Panc1 (cell line): ENCODE results near the gene S1PR2.

Source experiments
- POLR2AphosphoS5 ChIP-seq: IDR thresholded peaks from 2 replicates; pipeline ENCODE4 v1.6.1; 2012; ENCODE audit warnings: mild to moderate bottlenecking, low read depth, low read length, moderate library complexity
- TF ChIP-seq, protein P1 (sequence below): fragments of 450-650 bp; IDR thresholded peaks from 2 replicates; pipeline ENCODE4 v1.5.1; 2017; ENCODE audit warnings: mild to moderate bottlenecking
- TF ChIP-seq, protein P2 (sequence below), 2 experiments: IDR thresholded peaks; 2 replicates each; pipeline ENCODE4 v1.6.1; 2011 to 2012; ENCODE audit warnings: low read depth in 2 of 2, control low read depth in 1 of 2, low read length in 1 of 2, mild to moderate bottlenecking in 1 of 2, moderate library complexity in 1 of 2; ENCODE audit not compliant: insufficient read depth in 1 of 2

DNA sequence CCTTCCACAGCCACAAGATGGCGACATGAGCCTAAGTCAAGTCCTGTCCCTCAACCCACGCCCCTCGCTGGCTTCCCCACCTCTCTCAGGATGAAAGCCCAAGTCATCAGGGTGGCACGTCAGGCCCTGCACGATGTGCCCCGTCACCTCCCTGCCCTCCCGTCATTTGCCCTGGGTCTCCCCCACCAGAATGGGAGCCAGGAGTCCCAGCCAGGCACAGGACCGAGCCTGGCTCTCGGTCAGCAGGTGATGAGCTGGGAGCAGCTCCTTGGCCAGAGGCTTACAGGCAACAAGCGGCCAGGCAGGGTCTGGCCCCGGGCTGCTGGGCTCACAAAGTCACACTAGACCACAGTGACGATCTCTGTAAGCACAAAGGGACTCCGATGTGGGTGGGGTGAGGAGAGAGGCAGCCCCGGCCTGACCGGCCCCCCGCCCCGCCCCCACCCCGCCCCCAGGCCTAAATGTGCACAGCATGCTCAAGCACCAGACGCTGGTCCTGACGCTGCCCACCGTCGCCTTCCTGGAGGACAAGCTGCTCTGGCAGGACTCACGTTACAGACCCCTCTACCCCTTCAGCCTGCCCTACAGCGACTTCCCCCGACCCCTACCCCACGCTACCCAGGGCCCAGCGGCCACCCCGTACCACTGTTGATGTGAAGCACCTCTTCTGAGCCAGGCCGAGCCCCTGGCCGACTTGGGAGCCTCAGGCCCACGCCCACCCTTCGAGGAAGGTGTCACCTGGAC, 28.2 kb upstream of the S1PR2 start:
- no peak for TF ChIP-seq POLR2AphosphoS5
- TF ChIP-seq, protein P1, sequence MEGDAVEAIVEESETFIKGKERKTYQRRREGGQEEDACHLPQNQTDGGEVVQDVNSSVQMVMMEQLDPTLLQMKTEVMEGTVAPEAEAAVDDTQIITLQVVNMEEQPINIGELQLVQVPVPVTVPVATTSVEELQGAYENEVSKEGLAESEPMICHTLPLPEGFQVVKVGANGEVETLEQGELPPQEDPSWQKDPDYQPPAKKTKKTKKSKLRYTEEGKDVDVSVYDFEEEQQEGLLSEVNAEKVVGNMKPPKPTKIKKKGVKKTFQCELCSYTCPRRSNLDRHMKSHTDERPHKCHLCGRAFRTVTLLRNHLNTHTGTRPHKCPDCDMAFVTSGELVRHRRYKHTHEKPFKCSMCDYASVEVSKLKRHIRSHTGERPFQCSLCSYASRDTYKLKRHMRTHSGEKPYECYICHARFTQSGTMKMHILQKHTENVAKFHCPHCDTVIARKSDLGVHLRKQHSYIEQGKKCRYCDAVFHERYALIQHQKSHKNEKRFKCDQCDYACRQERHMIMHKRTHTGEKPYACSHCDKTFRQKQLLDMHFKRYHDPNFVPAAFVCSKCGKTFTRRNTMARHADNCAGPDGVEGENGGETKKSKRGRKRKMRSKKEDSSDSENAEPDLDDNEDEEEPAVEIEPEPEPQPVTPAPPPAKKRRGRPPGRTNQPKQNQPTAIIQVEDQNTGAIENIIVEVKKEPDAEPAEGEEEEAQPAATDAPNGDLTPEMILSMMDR, result peak; percentile 81; the same call in 1 of the 2 replicates
- TF ChIP-seq, protein P2, sequence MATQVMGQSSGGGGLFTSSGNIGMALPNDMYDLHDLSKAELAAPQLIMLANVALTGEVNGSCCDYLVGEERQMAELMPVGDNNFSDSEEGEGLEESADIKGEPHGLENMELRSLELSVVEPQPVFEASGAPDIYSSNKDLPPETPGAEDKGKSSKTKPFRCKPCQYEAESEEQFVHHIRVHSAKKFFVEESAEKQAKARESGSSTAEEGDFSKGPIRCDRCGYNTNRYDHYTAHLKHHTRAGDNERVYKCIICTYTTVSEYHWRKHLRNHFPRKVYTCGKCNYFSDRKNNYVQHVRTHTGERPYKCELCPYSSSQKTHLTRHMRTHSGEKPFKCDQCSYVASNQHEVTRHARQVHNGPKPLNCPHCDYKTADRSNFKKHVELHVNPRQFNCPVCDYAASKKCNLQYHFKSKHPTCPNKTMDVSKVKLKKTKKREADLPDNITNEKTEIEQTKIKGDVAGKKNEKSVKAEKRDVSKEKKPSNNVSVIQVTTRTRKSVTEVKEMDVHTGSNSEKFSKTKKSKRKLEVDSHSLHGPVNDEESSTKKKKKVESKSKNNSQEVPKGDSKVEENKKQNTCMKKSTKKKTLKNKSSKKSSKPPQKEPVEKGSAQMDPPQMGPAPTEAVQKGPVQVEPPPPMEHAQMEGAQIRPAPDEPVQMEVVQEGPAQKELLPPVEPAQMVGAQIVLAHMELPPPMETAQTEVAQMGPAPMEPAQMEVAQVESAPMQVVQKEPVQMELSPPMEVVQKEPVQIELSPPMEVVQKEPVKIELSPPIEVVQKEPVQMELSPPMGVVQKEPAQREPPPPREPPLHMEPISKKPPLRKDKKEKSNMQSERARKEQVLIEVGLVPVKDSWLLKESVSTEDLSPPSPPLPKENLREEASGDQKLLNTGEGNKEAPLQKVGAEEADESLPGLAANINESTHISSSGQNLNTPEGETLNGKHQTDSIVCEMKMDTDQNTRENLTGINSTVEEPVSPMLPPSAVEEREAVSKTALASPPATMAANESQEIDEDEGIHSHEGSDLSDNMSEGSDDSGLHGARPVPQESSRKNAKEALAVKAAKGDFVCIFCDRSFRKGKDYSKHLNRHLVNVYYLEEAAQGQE (IDR thresholded peaks at IDR 0.05; ENCODE audit: insufficient read depth in 1 of 2, low read depth in 2 of 2, low read length in 1 of 2), result no peak
